AG09319 (cell line): ENCODE results near the gene HOXC5.

ENCODE experiments used
- DNase-seq: peaks from one replicate; pipeline ENCODE4 v3.0.0-alpha.2; 2010; ENCODE audit warnings: low read depth; ENCODE audit errors: extremely low read depth
- TF ChIP-seq, protein P1 (sequence below): IDR thresholded peaks from 2 replicates; pipeline ENCODE4 v1.5.1; 2011; ENCODE audit warnings: low read depth, mild to moderate bottlenecking, inconsistent platforms, low read length, moderate library complexity

Gene HOXC5

GRCh38 chr12:53986686-53987483 is 46.0 kb upstream of the HOXC5 start:
- TF ChIP-seq, protein P1, sequence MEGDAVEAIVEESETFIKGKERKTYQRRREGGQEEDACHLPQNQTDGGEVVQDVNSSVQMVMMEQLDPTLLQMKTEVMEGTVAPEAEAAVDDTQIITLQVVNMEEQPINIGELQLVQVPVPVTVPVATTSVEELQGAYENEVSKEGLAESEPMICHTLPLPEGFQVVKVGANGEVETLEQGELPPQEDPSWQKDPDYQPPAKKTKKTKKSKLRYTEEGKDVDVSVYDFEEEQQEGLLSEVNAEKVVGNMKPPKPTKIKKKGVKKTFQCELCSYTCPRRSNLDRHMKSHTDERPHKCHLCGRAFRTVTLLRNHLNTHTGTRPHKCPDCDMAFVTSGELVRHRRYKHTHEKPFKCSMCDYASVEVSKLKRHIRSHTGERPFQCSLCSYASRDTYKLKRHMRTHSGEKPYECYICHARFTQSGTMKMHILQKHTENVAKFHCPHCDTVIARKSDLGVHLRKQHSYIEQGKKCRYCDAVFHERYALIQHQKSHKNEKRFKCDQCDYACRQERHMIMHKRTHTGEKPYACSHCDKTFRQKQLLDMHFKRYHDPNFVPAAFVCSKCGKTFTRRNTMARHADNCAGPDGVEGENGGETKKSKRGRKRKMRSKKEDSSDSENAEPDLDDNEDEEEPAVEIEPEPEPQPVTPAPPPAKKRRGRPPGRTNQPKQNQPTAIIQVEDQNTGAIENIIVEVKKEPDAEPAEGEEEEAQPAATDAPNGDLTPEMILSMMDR: no peak
- no peak for DNase-seq

DNA sequence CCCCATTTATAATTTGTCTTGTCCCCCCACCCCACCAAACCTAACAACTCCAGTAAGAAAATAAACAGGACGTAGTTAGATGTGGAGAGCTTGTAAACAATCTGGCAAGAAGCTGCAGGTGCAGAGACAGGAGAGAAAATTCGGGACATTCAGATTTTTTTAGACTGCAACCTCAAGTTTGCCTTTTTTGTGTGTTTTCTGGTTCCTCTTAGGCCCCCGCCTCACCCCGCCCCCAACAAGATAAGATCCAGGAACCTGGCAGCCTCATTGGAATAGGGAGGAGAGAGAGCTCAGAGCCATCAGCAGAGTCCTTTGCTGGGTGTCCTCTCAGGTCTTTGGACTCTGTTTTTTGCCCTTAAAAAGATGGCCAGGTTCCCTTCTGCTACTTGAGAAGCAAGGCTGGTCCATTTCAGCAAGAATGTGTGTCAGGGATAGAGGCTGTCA is 45.0 kb upstream of the HOXC5 start:
- TF ChIP-seq, protein P1: no peak
- no peak for DNase-seq

DNA sequence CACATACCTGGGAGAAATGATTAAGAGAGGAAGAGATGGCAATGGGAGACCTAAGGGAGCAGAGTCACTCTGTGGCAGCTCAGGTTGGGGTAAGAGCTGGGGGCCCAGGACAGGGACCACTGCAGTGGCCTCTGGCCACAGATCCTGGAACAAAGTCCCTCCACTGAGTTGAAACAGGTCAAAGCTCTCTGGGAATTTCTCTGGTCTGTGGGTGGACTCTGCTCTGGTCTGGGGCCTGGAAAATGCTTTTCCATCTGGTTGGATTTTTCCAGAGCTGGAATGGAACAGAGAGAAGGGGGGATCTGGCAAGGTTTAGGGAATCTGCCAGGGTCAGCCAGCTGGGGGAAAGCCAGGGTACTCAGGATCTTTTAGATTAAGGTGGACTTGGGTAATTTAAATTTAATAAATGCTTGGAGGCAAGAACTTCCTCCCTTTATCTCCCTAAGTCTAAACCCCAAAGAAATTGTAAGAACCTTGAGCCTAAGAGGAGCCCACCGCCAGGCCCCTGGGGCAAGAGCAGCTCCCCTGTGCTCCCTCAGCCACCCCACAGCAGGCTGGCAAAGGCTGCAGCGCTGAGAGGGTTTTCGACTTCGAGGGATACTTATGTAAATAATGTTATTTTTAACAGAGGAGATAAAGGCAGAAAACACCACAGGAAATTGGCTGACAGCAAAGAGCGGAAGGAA is 44.2 kb upstream of the HOXC5 start:
- TF ChIP-seq, protein P1: no peak
- no peak for DNase-seq

DNA sequence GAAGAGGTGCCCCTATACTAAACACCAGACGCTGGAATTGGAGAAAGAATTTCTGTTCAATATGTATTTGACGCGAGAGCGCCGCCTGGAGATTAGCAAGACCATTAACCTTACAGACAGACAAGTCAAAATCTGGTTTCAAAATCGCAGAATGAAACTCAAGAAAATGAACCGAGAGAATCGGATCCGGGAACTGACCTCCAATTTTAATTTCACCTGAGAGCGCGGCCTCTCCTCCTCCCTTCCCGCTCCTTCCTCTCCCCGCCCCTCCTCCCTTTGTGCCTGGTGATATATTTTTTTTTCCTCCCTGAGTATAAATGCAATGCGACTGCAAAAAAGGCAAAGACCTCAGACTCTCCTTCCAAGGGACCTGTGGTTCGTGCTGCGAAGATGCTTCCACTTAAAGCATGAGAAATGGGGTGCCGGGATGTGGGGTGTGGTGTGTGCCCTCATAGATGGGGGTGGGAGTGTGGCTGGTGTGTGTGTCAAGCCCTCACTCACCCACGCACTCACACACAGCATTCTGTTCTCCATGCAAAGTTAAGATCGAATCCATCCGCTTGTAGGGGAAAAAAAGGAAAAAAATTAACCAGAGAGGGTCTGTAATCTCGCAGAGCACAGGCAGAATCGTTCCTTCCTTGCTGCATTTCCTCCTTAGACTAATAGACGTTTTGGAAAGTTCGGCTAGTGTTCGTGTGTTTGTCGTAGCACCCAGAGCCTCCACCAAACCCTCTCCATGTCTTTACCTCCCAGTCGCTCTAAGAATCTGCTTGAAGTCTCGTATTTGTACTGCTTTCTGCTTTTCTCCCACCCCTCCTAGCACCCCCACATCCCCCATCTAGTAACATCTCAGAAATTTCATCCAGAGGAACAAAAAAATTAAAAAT is 43.4 kb upstream of the HOXC5 start:
- DNase-seq: peak; percentile 7
- TF ChIP-seq, protein P1: peak; percentile 50

GRCh38 chr12:53990311-53991076 is 42.4 kb upstream of the HOXC5 start:
- DNase-seq: no peak
- TF ChIP-seq, protein P1: no peak

GRCh38 chr12:53991077-53991460 is 41.8 kb upstream of the HOXC5 start:
- DNase-seq: no peak
- TF ChIP-seq, protein P1: no peak
